Bronchial epithelial cell (primary cell): ENCODE data around the gene ITM2C. TPM values are rescaled to one million over a fixed set of nuclear protein-coding genes. Genes with fewer than 3 reads are reported as not detected.

Source experiments
- DNase-seq: peaks from one replicate; pipeline ENCODE4 v3.0.0-alpha.2; 2010; ENCODE audit warnings: low read depth
- FAIRE-seq: peaks from 2 replicates; lab custom pipeline; 2011; peaks lifted over from hg19 to GRCh38; lab: Jason Lieb, UNC
- H3K27me3 ChIP-seq: 2 replicates; pipeline ENCODE4 v1.5.1; 2011; ENCODE audit warnings: low read length; ENCODE audit not compliant: control insufficient read depth, insufficient read depth
- H3K36me3 ChIP-seq: 2 replicates; pipeline ENCODE4 v1.5.1; 2011; ENCODE audit warnings: low read length; ENCODE audit not compliant: control insufficient read depth, insufficient read depth
- H3K4me3 ChIP-seq: 2 replicates; pipeline ENCODE4 v1.5.1; 2011; ENCODE audit warnings: mild to moderate bottlenecking, low read depth, low read length, control low read depth
- total RNA-seq: library from RNA; depleted of rRNA; stranded (reverse); fragments of >200 nt; gene quantifications from 2 replicates; pipeline ENCODE4 v1.2.1, GENCODE V29; 2014
- TF ChIP-seq, protein P1 (sequence below): IDR thresholded peaks from 2 replicates; pipeline ENCODE4 v1.5.1; 2011; ENCODE audit warnings: mild to moderate bottlenecking, moderate library complexity, low read length, control low read depth, inconsistent platforms; ENCODE audit not compliant: insufficient read depth, severe bottlenecking

ITM2C gene
- total RNA-seq, 1 donor from 2014 or later, result 20.3 TPM

DNA sequence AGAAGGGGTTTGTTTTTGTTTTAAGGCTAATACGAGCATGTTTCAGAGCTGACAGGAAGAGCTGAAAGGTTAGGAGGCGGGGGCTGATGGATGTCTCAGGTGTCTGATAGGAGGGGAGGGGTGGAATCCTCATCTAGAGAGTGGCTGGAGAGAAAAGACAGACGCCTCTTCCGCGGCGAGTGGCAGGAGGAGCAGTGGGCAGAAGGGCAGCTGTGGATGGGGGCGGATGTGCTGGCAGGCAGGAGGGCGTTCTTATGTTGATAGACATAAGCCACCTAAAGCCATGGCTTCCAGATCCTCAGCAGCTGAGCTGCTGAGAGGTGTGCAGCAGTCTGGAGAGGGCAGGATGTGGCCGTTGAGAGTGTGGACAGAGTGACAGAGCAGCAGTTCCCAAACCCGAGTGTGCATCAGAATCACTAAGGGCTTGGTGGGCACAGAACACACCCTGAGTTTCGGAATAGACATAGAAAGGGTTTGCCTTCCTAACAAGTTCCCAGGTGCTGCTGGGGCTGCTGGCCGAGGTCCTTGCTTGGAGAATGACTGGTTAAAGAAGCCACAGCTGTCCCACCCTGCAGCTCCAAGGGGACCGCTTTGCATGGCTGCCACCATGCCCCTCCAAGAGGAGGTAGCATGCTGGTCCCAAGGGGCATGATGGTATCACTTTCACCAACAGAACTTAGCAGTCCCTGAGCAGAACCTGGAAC lies 3.0 kb upstream of the ITM2C start:
- FAIRE-seq (no peak), DNase-seq (no peak)
- H3K36me3 ChIP-seq, result no peaks in the 10 kb centered on the region
- H3K27me3 ChIP-seq, result peaks cover 4% of the 10 kb centered on the region
- no peak overlapping the region for H3K4me3 ChIP-seq
- TF ChIP-seq, protein P1, sequence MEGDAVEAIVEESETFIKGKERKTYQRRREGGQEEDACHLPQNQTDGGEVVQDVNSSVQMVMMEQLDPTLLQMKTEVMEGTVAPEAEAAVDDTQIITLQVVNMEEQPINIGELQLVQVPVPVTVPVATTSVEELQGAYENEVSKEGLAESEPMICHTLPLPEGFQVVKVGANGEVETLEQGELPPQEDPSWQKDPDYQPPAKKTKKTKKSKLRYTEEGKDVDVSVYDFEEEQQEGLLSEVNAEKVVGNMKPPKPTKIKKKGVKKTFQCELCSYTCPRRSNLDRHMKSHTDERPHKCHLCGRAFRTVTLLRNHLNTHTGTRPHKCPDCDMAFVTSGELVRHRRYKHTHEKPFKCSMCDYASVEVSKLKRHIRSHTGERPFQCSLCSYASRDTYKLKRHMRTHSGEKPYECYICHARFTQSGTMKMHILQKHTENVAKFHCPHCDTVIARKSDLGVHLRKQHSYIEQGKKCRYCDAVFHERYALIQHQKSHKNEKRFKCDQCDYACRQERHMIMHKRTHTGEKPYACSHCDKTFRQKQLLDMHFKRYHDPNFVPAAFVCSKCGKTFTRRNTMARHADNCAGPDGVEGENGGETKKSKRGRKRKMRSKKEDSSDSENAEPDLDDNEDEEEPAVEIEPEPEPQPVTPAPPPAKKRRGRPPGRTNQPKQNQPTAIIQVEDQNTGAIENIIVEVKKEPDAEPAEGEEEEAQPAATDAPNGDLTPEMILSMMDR, result no peak

DNA sequence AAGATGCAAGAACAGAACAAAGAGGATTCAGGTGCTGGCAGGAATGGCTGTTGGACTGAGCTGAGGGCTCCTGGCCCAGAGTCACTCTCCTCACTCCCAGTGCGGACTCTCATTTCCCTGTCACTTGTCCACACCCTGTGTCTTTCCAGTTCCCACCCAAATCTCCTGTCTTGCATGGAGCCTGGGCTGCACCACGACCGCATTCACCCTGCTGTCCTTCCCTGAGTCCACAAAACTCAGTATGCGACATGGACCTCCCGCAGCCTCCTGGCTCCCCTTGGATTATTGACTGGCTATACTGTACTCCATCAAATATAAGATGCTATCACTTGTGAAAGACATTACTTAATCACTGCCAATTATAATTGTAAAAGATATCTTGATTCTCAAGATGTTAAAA lies 2.5 kb upstream of the ITM2C start:
- Histone ChIP-seq H3K4me3 (no peak overlapping the region), H3K36me3 (no peaks in the 10 kb centered on the region), H3K27me3 (peaks cover 4% of the 10 kb centered on the region)
- no peak for FAIRE-seq
- no peak for DNase-seq
- TF ChIP-seq, protein P1, result no peak

GRCh38 chr2:230863031-230863430 lies 1.7 kb upstream of the ITM2C start:
- DNase-seq, result no peak
- H3K27me3 ChIP-seq, result peaks cover 4% of the 10 kb centered on the region
- no peaks in the 10 kb centered on the region for H3K36me3 ChIP-seq
- FAIRE-seq, result no peak
- H3K4me3 ChIP-seq, result no peak overlapping the region
- TF ChIP-seq, protein P1, result no peak

GRCh38 chr2:230863442-230864121 lies 1.2 kb upstream of the ITM2C start:
- Histone ChIP-seq H3K27me3 (peaks cover 4% of the 10 kb centered on the region), H3K36me3 (no peaks in the 10 kb centered on the region), H3K4me3 (no peak overlapping the region)
- TF ChIP-seq, protein P1, result no peak
- FAIRE-seq (peak; percentile 91), DNase-seq (no peak)

- peaks cover 4% of the 10 kb centered on the region for H3K27me3 ChIP-seq
- DNase-seq, result no peak
- peak overlapping the region; percentile 51 for H3K4me3 ChIP-seq
- H3K36me3 ChIP-seq, result no peaks in the 10 kb centered on the region
- TF ChIP-seq, protein P1, result no peak
- no peak for FAIRE-seq
These were observed 579 bp upstream of the ITM2C start for GRCh38 chr2:230864122-230864604.
